Measurements from ENCODE around the gene WDR35.

The WDR35 gene

DNA sequence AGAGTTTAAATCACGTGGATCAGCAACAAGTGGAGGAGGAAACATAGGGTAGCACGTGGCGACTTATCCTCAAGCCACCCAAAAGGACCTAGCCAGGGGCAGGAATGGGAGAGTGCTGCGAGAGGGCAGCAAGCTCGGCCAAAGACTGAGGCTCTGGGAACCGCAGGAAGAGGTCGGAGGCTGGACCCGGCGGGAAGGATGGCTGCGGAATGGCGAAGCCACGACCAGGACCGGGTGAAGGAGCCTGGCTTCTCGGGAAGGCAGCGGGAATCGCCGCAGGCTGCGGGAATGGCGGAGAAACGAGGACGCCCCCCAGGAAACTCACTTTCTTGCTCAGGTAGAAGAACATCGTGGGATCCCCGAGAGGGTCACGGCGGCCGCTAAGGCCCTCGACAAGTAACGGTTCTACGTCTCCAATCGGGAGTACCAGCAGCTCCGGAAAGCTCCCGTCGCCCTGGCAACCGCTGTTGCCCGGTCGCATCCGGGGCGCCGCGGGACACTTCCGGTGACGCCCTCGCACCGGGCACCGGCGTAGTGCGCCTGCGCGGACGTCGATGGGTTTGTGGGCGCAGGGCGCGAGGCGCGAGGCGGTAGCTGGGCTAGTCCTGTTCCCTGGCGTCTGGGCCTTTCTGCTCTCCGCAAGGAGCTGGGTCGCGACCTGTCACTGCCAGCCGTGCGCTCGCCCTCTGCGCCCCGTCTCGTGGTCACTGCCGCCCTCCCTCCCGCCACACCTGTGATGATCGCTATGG is at the start of gene WDR35:
WDR35 (minus strand) TSS at position 439 of the 749 bp plus-strand sequence; CDS start at position 349, 90 bp downstream.
- peak; percentile 92 for DNase-seq

DNA sequence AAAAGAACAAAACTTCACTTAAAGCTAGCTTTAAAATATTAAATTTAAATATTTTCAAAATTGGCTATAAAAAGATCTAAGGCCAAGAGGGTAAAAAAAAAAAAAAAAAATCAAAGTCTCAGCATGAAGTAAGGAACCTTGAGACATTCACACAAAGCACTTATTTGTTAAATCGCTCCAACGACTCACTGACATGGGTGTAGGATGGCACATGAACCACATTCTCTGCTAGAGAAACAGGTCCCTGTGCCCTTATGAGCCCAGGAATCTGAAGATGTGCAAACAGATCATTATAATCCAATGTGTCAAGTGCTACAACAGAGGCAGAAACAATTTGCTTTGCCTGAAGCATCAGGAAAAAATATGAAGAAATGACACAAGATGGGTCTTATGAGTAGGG is 47.8 kb upstream of the WDR35 start:
- no peak for DNase-seq

DNA sequence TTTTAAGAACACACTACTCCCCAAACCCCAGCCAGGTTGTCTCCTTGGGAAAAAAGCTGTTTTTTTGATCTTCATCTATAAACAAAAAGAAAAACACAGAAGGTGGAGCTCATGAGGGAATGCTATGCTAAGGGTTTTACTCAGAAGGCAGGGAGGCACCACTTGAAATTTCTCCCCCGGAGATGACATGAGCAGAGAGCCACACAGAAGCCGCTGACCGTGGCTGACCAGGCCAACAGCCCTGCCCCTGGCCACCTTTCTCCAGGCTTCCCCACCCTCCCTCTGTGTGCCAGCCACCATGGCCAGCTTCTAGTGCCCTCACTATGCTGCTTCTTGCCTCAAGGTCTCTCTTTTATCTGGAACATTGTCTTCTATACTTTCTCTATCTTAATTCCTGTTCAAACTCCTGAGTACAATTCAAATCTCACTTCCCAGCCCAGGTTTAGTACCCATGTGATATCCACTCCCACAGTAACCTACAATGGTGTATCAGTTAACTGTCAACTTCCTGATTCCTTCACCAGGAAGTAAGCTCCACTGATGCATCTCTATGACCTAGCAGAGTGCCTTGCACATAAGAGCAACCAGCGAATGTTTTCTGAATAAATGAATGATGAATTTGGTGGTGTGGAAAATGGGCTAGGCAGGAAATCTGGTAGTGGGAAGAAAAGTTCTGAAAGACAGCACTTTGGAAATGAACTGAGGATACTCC is 46.2 kb upstream of the WDR35 start:
- DNase-seq: no peak

DNA sequence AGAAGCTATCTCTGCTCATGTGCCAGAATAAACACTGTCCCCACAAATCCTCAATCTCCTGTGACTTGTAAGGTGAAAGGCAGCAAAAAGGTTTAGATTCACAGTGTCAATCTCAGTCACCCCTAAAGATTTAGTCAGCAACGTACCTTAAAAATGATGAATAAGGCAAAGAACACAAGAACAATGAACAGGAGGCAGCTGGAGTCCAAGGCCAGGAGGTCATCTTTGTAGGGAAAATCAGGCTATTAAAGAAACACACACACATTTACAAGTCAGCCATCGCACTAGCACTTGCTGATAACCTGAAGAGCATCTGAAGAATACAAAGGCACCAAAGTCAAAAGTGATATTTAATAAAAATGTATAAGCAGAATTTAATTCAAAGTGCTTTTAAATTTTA is 44.9 kb upstream of the WDR35 start:
- DNase-seq: no peak

DNA sequence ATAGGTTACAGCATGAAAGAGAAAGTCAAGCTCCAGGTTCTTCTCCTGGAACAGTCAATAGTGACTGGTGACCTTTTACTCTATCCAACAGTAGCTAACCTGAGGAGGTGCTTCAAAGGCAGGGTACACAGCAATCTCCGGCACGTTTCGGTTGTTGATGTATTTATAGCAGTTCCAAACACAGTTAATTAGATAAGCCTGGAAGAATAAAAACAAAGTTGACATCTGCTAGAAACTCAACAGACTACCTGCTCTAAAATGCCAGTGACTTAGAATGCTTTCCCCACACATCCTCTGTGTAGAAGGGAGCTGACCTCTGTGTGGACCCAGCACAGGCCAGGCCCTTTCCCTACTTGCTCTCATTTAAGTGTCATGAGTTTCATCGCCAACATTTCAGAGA is 44.3 kb upstream of the WDR35 start:
- no peak for DNase-seq

DNA sequence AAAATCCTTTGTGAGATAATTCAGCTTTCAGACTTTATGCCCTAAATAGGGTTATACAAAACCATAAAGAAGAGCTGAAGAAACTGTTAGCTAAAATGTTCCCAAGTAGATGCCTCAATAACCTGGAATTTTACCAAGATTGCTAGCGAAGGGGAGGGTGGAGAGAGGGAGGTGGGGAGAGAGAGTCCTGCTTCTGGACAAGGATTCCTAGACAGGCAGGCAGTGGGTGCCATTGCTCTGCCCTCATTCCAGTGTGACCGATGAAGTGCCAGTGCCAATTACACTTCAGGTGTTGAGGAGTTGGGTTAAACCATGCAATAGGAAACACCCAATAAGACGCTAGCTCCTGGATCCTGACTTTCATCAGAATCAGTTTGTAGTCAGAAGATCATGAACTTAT is 43.4 kb upstream of the WDR35 start:
- no peak for DNase-seq

DNA sequence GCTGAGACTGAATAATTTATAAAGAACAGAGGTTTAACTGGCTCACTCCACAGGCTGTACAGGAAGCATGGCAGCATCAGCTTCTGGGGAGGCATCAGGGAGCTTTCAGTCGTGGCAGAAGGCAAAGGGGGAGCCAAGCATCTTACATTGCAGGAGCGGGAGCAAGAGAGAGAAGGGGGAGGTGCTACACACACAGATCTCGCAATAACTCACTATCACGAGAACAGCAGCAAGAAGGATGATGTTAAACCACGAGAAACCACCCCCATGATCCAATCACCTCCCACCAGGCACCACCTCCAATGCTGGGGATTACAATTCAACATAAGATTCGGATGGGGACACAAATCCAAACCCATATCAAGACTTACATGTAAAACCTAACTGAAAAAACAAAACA is 40.3 kb upstream of the WDR35 start:
- DNase-seq: no peak

DNA sequence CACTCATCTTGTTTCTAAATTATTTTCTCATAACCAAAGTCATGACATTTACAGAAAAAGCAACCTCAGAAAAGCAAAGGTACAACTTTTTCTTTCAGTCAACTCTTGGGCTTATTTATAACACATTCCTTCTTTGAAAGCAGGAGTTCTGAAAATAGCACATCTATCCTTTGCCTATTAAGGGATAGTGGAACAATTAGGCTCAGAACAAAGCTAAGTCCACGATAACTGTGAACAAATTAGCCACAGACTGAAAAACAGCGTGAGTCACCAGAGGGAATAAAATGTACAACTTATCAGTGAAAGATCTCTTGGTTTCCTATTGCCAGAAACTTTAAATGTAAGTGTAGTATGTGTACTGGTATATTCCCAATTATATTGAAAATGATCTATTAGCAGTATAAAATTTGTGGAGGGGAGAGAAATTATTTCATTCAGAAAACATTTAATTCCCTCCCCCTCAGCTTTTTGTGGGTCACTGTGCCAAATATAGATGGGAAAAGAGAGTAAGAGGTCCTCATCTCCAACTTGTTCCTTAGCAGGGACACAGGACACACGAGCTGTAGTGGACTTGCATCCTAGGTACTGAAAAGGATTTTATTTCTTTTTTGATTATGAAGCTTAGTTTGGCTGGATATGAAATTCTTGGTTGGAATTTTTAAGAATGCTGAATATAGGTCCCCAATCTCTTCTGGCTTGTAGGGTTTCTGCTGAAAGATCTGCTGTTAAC is 38.0 kb upstream of the WDR35 start:
- DNase-seq: no peak

DNA sequence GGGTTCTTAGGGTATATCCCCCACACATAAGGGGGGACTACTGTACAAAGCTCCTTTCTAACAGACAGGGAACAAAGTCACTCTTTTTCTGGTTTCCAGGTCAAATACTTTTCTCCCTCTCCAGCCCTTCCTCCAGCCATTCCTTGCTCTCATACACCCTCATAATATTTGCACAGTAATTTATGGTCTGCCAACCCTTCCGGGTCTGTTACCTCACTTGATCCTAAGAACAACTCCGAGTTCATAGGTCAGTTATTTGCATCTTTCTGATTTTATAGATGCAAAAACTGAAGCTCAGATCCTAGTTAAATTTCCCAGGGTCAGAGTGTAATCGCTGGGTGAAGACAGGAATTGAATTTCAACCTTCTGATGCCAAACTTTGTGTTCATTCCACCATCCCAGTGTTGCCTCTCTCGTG is 37.4 kb upstream of the WDR35 start:
- DNase-seq: no peak

DNA sequence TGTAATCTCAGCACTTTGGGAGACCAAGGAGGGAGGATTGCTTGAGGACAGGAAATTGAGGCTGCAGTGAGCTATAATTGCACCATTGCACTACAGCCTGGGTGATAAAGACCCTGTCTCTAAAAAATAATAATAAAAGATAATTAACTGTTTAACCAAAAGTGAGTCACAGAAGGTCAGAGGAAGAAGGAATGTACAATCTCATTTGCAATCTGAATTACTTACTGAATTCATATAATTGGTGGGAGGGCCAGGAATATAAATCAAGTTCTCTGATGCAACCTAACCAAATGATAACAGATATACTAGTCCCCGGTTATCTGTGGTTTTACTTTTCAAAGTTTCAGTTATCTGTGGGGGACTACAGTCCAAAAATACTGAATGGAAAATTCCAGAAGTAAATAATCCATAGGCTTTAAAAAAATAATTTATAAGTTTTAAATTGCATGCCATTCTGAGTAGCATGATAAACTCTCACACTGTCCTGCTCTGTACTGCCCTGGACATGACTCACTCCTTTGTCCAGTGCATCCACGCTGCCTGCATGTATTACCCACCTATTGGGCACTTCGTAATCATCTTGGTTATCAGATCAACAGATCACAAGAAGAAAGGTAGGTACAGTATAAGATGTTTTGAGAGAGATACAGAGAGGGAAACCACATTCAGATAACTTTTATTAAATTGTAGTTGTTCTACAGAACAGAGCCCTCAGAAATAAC is 35.3 kb upstream of the WDR35 start:
- DNase-seq: no peak

DNA sequence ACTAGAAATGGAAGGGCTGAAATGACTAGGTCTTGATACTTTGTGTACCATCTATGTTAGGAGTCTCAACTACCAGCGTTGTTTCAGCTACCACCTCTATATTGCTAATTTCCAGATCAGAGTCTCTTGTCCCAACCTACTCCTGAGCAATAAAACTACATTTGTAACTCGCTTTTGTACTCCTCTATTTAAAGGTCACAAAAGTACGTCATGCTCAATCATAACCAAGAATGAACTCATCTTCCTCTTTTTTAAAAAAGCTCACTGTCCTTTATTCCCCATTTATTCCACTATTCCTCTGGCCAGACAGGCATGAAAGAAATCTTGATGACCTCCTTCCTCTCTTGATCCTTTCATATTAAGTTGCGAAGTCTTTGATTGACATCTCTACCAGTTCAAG is 33.8 kb upstream of the WDR35 start:
- DNase-seq: no peak

DNA sequence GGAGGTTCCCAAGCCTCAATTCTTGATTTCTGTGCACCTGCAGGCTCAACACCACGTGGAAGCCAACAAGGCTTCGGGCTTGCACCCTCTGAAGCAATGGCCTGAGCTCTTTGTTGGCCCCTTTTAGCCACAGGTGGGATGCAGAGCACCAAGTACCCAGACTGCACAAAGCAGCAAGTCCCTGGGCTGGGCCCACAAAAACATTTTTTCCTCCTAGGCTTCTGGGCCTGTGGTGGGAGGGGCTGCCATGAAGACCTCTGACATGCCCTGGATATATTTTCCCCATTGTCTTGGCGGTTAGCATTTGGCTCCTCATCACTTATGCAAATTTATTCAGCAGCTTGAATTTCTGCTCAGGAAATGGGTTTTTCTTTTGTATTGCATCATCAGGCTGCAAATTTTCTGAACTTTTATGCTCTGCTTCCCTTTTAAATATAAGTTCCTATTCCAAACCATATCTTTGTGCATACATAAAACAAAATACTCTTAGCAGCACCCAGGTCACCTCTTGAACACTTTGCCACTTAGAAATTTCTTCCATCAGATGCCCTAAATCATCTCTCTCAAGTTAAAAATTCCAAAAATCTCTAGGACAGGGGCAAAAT is 31.6 kb upstream of the WDR35 start:
- no peak for DNase-seq

DNA sequence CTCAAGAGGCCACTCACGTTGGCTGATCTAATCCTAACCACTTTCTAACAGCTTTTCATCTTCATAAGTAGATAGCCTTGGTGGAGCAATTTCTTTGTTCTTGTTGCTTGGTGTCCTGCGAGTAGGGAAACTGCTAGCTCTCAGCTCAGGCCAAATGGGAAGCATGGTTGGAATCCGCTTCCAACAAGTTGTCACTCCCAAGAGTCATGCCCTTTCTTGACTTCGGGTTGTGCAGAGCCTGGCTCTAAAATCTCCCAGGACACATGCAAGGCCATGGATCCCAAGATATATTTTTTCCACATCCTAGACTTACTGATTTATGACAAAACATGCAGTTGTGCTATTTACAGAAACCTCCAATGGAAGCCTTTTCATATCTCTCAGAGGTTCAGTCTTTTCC is 29.8 kb upstream of the WDR35 start:
- no peak for DNase-seq

DNA sequence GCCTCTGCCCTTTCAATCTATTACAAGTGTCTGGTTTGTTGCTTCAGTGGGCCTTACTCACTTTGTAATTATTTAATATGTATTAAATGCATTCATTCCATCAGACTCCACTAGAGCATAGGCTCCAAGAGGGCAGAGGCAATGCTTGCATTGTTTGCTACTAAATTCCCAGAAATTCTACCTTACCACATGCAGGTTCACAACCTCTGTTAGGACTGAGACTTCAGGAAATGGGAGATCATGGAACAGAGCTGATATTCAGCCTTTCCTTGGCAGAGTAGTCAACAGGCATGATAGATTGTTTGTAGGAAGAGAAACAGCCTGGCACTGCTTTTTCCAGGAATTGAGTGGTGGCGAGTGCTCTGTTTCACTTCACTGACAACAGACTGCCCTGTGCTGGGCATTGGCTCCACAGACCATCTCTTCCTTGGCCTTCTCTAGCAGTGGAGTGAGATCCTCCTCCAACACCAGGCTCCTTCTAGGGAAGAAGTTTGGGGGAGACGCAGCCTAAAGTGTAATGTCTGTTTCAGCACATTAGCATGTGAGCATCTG is 28.8 kb upstream of the WDR35 start:
- no peak for DNase-seq

DNA sequence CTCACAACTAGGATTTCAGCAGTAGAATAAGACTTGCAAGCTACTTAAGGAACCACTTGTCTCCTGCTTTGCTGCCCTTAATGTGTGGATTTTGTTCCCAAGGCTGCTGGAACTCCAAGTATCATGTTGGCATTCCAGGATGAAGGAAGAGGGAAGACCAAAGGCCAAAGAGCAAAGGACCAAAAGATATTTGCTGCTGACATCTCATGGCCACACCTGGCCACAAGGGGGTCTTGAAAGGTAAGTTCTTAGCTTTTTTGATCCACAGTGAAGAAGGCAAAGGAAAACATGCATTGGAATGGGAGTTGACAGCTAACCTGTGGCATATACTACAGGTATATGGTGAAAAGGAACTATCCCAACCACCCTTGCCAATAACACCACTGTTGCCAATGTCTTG is 26.4 kb upstream of the WDR35 start:
- no peak for DNase-seq

DNA sequence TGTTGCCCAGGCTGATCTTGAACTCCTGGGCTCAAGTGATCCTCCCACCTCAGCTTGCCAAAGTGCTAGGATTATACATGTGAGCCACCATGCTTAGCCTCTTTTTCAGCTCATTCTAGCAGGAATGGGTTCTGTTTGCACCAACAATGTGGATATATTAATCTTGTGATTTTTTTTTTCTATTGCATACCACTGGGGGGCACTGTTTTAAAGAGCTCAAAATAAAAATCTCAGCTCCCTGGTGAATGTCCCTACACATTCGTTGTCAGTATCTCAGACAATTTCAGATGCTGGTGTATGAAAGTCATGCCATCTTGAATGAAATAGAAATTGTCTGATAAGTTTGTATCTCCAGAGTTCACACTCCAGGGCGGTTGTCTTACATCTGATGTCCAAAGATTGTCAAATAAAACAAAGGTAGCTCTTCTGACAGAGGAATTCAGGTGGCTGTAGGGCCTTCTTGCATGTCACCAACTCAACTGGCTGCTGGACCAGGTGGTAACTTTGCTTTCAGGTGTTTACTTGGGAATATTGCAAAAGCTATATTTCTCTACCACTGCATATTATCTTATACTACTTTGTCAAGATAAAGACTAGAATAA is 25.7 kb upstream of the WDR35 start:
- no peak for DNase-seq

DNA sequence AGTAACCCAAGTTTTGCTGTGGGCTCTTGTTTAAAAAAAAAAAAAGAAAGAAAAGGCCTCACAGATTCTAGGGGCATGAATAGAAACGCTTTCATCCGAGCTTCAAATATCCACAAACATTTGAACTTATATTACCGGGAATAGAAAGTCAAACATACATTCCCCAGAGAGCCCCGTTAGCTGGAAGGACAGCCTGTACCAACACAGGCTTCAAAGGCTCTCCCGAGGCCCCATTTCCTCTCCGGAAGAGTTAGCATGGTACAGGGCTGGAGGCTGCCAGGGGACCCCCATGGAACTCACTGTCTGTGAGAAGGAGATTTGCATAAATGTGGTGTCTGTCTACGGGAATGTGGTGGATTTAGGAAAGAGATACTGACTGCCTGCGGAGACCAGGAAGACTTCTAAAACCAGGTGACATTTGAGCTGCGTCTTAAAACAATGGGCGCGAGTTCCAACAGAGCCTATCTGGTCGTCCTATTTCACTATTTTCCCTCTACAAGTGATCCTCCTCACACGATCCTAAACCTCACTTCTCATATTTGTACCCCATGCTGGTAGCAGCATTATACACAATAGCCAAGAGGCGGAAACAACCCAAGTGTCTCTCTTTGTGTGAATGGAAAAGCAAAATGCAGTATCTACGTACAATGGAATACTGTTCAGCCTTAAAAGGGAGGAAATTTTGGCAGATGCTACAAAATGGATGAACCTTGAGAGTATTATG is 23.4 kb upstream of the WDR35 start:
- DNase-seq: no peak

DNA sequence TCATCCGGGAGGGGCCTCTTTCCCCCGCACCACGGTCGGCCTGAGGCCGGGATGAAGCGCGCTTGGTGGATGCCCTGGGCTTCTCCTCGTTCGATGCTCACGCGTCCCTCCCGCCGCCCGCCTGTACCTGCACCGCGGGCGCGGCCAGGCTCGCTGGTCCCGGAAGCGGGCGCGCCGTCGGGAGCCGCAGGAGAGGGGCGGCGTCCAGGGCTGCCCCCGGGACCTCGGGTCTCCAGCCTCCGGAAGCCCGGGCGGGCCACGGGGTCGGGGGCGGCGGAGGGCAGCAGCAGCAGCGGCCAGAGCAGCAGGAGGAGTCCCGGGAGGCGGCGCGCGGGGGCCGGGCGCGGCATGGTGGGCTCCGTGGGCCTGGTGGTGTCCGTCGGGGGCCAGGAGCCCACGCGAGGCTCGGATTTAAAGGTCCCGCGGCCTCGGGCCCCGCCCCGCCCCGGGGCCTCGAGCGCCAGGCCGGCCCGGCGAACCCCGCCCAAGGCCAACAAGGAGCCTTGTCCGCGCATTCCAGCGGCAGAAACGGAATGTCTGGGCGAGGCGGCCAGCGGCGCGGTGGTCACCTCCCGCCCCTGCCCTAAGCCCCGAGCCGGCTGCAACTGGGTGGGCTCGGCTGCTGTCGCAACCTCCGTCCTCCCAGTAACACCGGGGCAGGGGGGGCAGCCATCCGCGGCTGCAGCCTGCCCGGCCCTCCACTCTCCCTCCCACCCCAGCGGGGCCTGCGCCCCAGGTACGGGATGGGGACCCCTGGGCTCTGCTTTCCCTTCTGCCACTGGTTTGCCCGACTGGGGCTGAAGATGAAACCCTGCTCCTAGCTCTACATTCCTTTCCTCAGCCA is 22.6 kb upstream of the WDR35 start, which contains the start of gene MATN3:
MATN3 (minus strand) TSS at position 387 of the 844 bp plus-strand sequence; CDS start at position 350, 37 bp downstream.
- DNase-seq: no peak

DNA sequence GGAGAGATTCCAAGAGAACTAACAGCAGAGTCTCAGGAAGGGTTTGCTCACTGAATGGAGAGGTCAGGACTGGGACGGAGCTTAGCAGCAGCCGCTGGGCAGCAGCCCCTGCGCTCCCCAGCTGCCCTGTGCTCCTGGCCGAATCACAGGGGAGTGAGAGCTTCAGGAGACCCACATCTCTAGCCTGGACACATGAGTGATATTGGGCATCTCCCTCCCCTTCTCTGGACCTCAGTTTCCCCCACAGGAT is 22.1 kb upstream of the WDR35 start:
- no peak for DNase-seq

DNA sequence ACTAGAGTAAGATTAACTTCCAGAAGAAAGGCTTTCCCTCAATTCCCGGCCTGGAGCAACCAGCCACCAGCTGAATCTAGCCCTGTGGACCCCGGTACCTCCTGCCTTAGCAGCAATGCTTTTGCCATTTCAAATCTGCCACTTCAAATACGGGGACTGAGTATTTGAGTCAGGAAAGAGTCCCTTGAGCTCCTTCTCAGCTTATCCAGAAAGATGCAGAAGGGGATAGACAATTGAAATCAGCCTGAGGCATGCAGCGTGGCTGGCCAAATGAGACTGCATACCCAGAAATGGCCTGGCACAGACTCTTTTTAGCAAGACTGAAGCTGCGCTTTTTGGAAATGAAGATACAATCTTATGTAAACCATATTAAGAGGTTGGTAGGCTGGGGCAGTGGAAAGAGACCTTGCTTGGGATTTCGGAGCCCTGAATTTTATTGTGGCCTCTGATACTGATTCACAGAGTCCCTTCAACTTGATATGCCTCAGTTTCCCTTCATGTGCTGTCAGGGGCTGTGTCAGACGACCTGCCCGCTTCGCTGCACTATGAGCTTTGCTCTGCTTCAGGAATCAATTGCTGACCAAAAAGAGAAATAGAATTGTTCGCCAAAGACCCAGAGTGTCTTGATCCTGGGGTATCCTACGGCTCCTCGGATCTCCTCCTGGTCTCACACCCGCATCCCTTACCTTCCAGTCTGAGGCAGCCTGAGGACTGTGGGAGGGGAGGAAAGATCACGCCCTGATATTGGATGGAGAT is 21.5 kb upstream of the WDR35 start:
- no peak for DNase-seq

All from activated CD8-positive, alpha-beta memory T cell treated with anti-CD3 and anti-CD28 coated beads, Interleukin-2, amount 50 U/mL, for 4 hours (primary cell).